Globus pallidus (tissue), 1 donor: ENCODE data around the gene TSPAN31.

Experiments
- DNase-seq: peaks from one replicate; pipeline ENCODE4 v3.0.0-alpha.2; 2015; ENCODE audit warnings: low spot score

Gene TSPAN31

GRCh38 chr12:57722716-57723629, 21.9 kb upstream of the TSPAN31 start:
- no peak for DNase-seq

DNA sequence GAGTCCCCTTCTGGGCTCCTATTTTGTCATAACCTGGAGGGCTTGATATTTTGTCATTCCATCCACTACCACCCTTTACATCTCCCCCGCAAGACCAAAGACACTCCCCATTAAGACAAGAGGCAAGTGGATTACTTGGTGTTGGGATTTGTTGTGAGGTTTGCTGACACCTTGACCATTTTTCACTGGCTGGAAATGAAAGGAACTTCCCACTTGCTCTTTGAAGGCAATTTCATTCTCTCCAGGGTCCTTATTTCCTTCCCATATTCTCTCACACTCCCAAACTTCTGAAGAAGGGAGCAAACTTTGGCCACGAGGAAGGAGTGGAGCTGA, 21.2 kb upstream of the TSPAN31 start:
- no peak for DNase-seq

DNA sequence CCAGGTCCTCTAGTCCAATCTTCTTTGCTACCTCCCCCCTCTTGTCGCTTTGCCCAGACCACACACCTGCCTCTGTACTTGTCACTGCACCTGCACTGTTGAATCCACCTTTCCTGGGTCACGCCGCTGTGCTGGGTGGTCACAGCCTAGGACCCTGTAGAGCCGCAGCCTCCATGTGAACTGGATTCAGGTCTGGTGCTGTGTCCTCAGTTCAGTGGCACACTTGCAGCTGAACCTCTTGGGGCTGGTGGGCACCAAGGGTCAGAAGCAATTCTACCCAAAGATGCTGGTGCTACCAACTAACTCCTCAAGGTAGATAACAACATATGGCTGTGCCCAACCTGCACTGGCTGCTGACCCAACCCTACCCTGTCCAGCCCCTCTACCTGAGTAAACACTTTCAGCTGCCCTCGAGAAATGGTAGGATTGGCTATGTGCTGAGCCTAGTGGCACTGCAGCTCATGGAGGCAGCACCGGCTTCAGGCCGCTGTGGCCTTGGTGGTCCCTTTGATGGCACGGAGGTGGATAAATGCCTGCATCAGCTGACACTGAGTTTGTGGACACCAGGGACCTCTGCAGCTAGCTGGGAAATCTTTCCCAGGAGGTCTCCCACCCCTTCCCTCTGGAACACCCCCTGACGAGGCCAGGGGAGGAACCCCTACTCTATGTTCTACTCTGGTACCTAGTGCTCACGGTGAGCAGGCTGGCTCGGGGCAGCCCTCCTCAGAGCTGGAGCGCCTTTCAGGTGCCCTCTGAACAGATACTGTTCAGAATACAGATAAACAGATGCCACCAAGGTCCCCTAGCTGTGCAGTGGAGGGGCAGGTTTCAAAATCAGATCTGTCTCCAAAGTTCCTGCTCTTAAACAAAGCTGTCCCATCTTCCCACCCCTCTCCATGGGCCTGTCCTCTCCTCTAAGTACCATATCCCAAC, 20.6 kb upstream of the TSPAN31 start:
- DNase-seq, result no peak

- DNase-seq, result no peak
Observed at GRCh38 chr12:57724936-57725740, 19.7 kb upstream of the TSPAN31 start.

DNA sequence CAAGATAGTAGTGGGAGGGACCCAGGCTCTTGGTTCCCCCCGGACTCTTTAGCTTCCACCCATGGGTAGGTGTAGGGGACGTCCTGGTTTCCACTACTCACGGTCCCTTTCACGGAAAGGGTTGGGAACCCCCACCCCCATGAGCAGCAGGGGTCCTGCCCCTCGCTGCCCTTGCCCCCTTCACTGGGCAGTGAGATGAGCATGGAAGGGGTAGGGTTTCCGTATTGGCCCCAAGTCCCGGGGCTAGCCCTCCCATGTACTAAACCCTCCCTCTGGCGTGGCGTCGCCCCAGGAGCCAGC, 19.0 kb upstream of the TSPAN31 start:
- DNase-seq, result no peak

DNA sequence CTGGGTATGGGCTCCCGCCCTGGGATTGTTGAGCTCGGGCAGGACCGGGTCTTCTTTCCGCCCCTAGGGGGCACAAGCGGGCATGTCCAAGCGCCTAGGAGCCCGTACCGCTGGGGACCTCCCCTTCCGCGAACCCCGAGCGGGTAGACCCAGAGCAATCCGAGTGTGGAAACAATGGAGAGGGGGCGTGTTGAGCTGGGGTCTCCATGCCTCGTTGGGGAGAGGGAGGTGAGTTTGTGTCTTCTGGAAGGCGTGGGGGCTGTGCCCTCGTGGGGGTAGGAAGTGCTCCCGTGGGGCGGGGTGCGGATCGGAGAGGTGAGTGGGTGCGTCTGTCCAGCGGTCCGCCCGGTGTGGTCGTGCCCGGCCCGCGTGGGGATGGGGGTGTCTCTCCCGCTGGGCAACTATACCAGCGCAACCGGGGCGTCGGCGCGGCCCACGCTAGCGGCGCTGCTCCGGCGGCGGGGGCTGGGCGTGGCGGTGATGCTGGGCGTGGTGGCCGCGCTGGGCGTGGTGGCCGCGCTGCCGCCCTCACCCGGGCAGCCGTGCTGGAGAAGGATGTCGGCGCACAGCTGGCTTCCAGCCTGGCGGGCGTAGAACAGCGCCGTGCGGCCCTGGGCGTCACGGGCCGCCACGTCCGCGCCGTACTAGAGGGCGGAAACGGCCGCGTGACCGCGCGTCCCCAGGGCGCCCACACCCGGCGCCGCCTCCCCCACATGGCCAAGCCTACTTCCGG, 18.5 kb upstream of the TSPAN31 start:
- peak; percentile 63 for DNase-seq

DNA sequence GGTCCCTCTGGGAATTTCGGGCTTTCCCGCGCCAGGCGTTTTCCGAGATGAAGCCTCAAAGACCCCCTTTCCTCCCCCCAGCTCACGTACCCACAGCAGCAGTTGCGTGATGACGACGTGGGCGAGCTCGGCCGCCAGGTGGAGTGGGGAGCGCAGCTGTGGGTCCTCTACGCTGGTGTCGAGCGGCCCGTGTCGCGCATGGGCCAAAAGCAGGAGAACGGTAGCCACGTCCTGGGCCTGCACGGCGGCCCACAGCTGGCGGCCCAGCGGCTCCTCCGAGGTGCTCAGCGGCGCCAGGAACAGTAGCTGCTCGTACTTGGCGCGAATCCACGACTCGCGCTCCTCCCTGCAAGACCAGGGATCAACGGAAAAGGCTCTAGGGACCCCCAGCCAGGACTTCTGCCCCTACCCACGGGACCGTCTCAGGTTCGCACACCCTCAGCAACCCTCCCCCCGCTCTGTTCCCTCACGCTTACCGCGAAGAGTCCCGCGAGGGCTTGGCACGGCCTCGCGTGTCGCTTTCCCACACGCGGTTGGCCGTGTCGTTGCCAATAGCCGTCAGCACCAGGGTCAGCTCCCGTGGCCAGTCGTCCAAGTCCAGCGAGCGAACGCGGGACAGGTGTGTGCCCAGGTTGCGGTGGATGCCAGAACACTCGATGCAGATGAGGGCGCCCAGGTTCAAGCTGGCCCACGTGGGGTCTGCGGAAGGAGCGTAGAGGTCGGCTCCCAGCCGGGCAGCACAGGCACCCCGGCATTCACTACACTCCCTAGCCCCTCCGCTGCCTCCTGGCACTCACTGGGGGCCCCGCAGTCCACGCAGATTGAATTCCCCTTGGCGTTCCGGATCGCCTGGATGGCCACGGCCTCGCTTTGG, 17.7 kb upstream of the TSPAN31 start:
- no peak for DNase-seq

GRCh38 chr12:57727758-57728395, 17.0 kb upstream of the TSPAN31 start:
- DNase-seq, result no peak

DNA sequence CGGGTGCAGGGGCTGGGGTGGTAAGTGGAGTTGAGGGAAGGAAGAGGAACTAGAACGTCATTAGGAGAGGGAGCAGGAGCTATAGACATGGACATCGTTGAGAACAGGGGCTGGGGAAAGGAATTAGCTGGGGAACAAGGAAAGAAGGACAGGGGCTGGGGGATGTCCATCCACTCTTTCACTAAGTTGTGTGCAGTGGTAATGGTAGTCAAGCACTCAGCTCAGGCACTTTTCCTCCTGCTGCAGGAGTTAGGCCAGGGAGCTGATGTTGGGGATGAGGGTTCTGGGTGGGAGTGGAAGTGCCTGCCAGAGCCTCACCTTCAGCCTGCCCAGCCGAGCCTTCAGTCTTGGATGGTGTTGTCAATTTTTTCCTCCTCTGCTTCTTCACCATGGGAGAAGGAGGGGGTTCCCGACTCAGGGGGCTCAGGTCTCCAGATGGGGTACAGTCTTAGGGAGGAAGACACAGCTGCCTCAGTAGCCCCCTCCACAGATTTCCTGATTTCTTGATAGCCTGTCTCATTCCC, 15.5 kb upstream of the TSPAN31 start:
- no peak for DNase-seq

DNA sequence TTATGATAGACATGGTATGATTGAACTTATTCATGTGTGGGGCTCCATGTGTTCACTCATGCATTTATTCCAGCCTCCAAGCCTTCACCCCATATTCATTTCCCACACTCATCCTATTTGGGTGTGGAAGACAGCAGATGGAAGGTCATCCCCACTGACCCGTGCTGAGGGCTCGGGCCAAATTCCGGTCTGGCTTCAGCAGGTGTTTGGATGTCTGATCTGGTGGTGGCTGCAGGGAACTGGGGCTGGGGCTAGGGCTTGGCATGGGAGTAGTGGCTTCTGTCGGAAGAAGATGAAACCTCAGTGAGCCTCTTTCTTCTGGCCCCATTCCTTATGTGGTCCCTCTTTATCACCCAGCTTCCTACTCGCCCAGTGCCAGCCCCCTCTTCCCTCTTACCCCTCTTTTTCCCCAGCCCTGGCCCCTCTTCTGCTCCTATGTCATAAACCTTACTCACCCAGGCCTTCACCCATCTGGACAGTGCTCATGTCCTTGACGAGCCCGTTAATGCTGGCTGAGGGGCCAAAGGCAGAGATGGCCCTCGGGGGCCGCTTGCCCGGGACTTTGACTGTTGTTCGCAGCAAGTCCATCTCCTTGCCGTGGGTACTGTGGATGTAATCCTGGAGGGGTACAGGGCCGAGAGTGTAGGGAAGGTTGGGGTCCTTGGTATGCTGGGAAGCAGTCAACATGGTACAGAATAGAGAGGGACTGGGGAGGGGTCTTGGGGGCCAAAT, 14.3 kb upstream of the TSPAN31 start:
- DNase-seq, result no peak

- DNase-seq, result no peak
Observed at GRCh38 chr12:57731411-57732080, 13.3 kb upstream of the TSPAN31 start.

DNA sequence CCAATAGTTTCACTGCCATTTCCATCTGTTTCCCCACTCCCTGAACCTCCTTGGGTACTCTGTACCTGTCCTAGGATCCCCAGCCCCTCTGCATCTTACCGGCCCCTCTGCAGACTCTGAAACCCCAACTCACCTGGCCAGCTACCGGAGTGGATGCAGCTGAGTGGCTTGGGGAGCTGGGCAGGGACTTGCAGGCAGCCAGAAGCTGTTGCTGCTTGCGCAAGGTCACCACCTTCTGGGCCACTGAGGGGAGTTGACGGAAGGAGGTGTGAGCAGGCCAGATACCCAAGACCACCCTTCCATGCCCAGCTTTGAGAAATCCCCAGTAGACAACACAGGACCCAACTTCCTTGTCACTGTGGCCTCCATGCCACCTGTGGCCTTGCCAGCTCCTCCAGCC, 12.6 kb upstream of the TSPAN31 start:
- DNase-seq, result no peak

GRCh38 chr12:57732726-57733593, 11.9 kb upstream of the TSPAN31 start:
- no peak for DNase-seq

GRCh38 chr12:57733928-57734327, 10.9 kb upstream of the TSPAN31 start:
- DNase-seq, result no peak

DNA sequence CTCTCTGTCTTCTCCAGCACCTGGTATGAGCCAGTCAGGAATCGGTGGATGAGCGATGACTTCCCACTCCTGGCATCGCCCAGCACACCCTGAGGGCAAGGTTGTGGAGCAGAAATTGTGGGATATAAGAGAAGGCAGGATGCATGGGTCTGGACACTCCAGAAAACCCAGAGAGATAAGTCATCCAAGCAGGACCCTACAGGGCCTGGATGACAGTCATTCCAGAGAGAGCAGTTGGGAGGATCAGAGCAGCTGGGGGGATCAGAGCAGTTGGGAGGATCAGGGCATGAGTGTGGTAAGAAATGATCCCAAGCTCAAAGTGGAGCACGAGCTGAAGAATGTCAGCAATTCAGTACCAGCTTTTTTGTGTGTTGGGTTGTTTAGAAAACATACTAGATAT, 10.2 kb upstream of the TSPAN31 start:
- no peak for DNase-seq

DNA sequence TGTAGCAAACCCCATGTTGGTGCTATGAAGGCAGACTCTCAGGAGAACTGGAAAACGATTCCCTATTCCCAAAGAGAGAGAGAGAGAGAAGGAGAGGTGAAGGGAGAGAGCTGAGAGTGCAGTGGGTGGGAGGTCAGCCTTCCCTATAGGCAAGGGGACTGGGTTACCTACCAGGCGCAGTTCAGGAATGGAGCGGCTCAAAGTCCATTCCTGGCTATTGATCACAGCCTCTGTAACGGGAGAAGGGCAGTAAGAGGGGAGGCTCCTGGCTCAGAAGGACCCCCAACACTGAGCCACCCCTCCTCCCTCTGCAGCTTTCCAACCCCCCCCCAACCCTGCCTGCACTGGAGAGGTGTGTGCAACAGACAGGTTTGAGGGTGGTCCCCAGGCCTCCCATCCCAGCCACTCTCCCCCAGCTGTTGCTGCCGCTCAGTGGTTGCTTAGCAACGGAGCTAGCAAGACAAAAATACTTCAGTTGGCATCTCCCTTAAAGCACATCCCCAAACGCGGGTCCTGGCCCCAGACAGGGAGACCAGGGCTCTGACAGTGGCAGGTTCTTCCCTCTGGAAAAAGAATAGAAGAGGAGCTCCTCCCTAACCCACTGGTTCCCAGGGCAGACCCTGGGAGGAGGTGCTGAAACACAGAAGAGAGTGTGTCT, 9.5 kb upstream of the TSPAN31 start:
- no peak for DNase-seq
